A549 treated with DMSO at 1 μM for 4 hours (cell line): ENCODE measurements around the gene ZNF333. TPM values are rescaled to one million over a fixed set of nuclear protein-coding genes. Genes with fewer than 3 reads are reported as not detected.

Experiments
- total RNA-seq: library from RNA; stranded (reverse); fragments of 200-300 nt; extraction: Qiagen RNA extraction; gene quantifications from 5 replicates; pipeline ENCODE4 v1.2.3, GENCODE V29; 2022; ENCODE audit warnings: low read depth

ZNF333 gene
- total RNA-seq, result 2.0 to 3.7 TPM (median 3.2 TPM) in 5 replicates

GRCh38 chr19:14689598-14690503 is at the start of gene ZNF333:
TSS of gene ZNF333 (plus strand) at chr19:14690048. CDS start at chr19:14693492, 3,444 bp downstream.

GRCh38 chr19:14674764-14675163 is 15.1 kb upstream of the ZNF333 start, which contains the start of gene ADGRE3:
TSS of gene ADGRE3 (minus strand) at chr19:14674844. CDS start at chr19:14674770, 74 bp downstream.

GRCh38 chr19:14778110-14778845 is 88.4 kb downstream of the ZNF333 start, which contains the start of gene ADGRE2:
TSS of gene ADGRE2 (minus strand) at chr19:14778560. CDS start at chr19:14776756, 1,804 bp downstream.

Other genes starting within 250 kb of the ZNF333 start
- gene PTGER1, start 214.7 kb upstream of the ZNF333 start, total RNA-seq, result 0.08 to 0.15 TPM (median 0.13 TPM) in 3 of 5 replicates, not detected in the others
- 84.7 to 121 TPM (median 111 TPM) in 5 replicates for gene GIPC1, start 193.9 kb upstream of the ZNF333 start, total RNA-seq
- gene DNAJB1, start 171.7 kb upstream of the ZNF333 start, total RNA-seq, result 105 to 192 TPM (median 180 TPM) in 5 replicates
- 158 to 195 TPM (median 168 TPM) in 5 replicates for gene TECR, start 160.5 kb upstream of the ZNF333 start, total RNA-seq
- 164 to 201 TPM (median 172 TPM) in 5 replicates for gene NDUFB7, start 118.0 kb upstream of the ZNF333 start, total RNA-seq
- not detected in 5 replicates for gene CLEC17A, start 107.0 kb upstream of the ZNF333 start, total RNA-seq
- not detected in 5 replicates for gene ADGRE3, start 15.2 kb upstream of the ZNF333 start, total RNA-seq
- gene ADGRE2, start 88.5 kb downstream of the ZNF333 start, total RNA-seq, result 0.42 to 0.76 TPM (median 0.59 TPM) in 5 replicates
- not detected in 5 replicates for gene OR7A5, start 145.1 kb downstream of the ZNF333 start, total RNA-seq
- not detected in 5 replicates for gene OR7C1, start 145.1 kb downstream of the ZNF333 start, total RNA-seq
- gene OR7A10, start 158.9 kb downstream of the ZNF333 start, total RNA-seq, result not detected in 5 replicates
- gene OR7A17, start 196.1 kb downstream of the ZNF333 start, total RNA-seq, result not detected in 5 replicates